Mesothelial cell of epicardium (in vitro differentiated cells): Measurements from ENCODE around the gene DNAJA4. TPM values are rescaled to one million over a fixed set of nuclear protein-coding genes. Genes with fewer than 3 reads are reported as not detected.

Experiments used
- DNase-seq, 2 experiments: peaks; one replicate each; pipeline ENCODE4 v3.0.0; 2021; ENCODE audit warnings: low spot score in 2 of 2; ENCODE audit not compliant: unreplicated experiment in 2 of 2
- H3K27ac Mint-ChIP-seq: 2 replicates; pipeline ENCODE4 v1.8.0; 2021; ENCODE audit warnings: mixed read lengths
- H3K27me3 Mint-ChIP-seq: 2 replicates; pipeline ENCODE4 v1.8.0; 2021; ENCODE audit warnings: low read depth, mixed read lengths
- H3K36me3 Mint-ChIP-seq: 2 replicates; pipeline ENCODE4 v1.8.0; 2021; ENCODE audit warnings: mixed read lengths
- H3K4me1 Mint-ChIP-seq: 2 replicates; pipeline ENCODE4 v1.8.0; 2021; ENCODE audit warnings: mixed read lengths
- H3K4me3 Mint-ChIP-seq: 2 replicates; pipeline ENCODE4 v1.8.0; 2021; ENCODE audit warnings: mild to moderate bottlenecking, moderate library complexity, mixed read lengths
- H3K9me3 Mint-ChIP-seq: 2 replicates; pipeline ENCODE4 v1.8.0; 2021; ENCODE audit warnings: mixed read lengths
- CTCF ChIP-seq: fragments of 200-600 bp; sonication (generic); IDR thresholded peaks from one replicate; pipeline ENCODE4 v1.5.0; 2021; ENCODE audit warnings: antibody characterized with exemption; ENCODE audit not compliant: unreplicated experiment
- total RNA-seq: library from RNA; stranded (reverse); gene quantifications from 3 replicates; pipeline ENCODE4 v1.2.1, GENCODE V29; 2021

Gene DNAJA4
- total RNA-seq, 1 donor from 2014 or later: 0.13 TPM

- peaks cover 6% of the 10 kb centered on the region for H3K4me1 Mint-ChIP-seq
- H3K4me3 Mint-ChIP-seq: no peak overlapping the region
- TF ChIP-seq CTCF: peak; percentile 86
- peaks cover 18% of the 10 kb centered on the region for H3K27me3 Mint-ChIP-seq
- no peaks in the 10 kb centered on the region for H3K9me3 Mint-ChIP-seq
- H3K36me3 Mint-ChIP-seq: no peaks in the 10 kb centered on the region
- peak; percentile 78 to 90 for DNase-seq
- H3K27ac Mint-ChIP-seq: no peak overlapping the region
Measured at GRCh38 chr15:78308422-78309032, 44.2 kb downstream of the DNAJA4 start.

DNA sequence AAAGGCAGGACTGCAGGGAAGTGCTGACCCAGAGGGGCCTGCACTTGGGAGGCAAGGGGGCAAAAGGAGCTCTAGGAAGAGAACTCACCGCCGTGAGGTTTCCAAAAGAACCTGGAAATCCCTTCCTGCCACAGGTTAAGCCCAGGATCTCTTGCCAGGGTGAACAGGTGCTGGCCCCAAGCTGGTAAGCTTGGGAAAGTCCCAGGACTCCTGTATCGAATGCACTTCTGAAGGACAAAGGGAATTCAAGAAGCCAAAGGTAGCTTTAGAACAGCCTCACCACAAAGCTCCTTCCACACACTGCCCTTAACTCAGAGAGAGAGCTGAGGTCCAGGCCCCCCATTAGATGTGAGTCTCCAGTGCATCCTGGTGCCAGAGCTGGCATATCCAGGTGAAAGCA, 46.9 kb downstream of the DNAJA4 start:
- TF ChIP-seq CTCF: no peak
- Mint-ChIP-seq H3K9me3 (no peaks in the 10 kb centered on the region), H3K4me1 (peaks cover 10% of the 10 kb centered on the region), H3K27ac (no peak overlapping the region), H3K36me3 (no peaks in the 10 kb centered on the region), H3K4me3 (no peak overlapping the region), H3K27me3 (peaks cover under 1% of the 10 kb centered on the region)
- DNase-seq: no peak

GRCh38 chr15:78312536-78312935, 48.2 kb downstream of the DNAJA4 start:
- DNase-seq: no peak
- Mint-ChIP-seq H3K27ac (no peak overlapping the region), H3K27me3 (no peaks in the 10 kb centered on the region), H3K9me3 (no peaks in the 10 kb centered on the region), H3K36me3 (no peaks in the 10 kb centered on the region), H3K4me1 (peaks cover 23% of the 10 kb centered on the region), H3K4me3 (no peak overlapping the region)
- TF ChIP-seq CTCF: no peak

- Mint-ChIP-seq H3K4me1 (peaks cover 25% of the 10 kb centered on the region), H3K4me3 (no peak overlapping the region), H3K36me3 (no peaks in the 10 kb centered on the region), H3K9me3 (no peaks in the 10 kb centered on the region), H3K27ac (no peak overlapping the region), H3K27me3 (no peaks in the 10 kb centered on the region)
- TF ChIP-seq CTCF: no peak
- no peak for DNase-seq
Measured at GRCh38 chr15:78312957-78313356, 48.6 kb downstream of the DNAJA4 start.

DNA sequence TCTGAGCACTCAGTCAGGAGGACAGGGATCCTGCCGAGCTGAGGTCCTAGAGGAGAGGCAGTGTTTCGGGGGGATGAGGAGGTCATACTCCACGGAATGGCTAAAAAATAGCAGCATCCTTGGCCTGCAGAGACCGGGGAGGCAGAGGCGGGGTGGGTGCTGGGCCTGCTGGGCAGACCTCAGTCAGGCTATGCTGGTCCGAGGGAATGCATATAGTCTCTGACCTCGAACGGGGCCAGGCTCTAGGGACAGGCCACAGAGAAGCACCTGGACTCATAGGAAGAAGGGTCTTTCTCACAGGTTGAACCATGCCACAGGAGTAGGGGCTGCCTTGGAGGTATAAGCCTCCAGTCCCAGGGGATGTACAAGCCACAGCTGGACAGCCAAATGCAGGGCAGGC, 49.0 kb downstream of the DNAJA4 start:
- no peaks in the 10 kb centered on the region for H3K9me3 Mint-ChIP-seq
- no peak overlapping the region for H3K4me3 Mint-ChIP-seq
- no peaks in the 10 kb centered on the region for H3K36me3 Mint-ChIP-seq
- TF ChIP-seq CTCF: no peak
- no peaks in the 10 kb centered on the region for H3K27me3 Mint-ChIP-seq
- H3K4me1 Mint-ChIP-seq: peaks cover 22% of the 10 kb centered on the region
- no peak overlapping the region for H3K27ac Mint-ChIP-seq
- DNase-seq: no peak

DNA sequence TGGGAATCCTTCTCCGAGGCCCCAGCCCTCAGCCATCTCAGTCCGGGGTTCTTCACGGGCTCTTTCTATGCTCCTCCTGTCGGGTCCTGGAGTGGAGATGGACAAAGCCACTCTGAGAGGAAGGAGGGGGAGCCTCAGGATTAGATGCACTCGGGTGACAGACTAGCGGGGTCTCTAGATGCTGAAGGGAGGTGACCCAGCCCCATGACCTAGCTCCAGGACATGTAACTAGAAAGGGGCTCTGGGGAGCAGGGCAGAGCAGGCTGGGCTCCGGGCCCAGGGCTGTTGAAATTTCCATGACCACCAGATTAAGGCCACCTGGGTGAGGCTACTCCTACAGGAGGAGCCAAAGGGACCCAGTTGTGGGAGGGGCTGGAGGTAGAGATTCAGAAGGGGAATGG, 49.8 kb downstream of the DNAJA4 start:
- H3K27ac Mint-ChIP-seq: no peak overlapping the region
- H3K9me3 Mint-ChIP-seq: no peaks in the 10 kb centered on the region
- no peak overlapping the region for H3K4me3 Mint-ChIP-seq
- peaks cover 22% of the 10 kb centered on the region for H3K4me1 Mint-ChIP-seq
- TF ChIP-seq CTCF: no peak
- DNase-seq: no peak
- no peaks in the 10 kb centered on the region for H3K36me3 Mint-ChIP-seq
- H3K27me3 Mint-ChIP-seq: peaks cover 2% of the 10 kb centered on the region
